Vagina (tissue), 2 donors: ENCODE measurements around the gene FOXD2.
"Not testable (repeated sequence)": the region's sequence is repeated elsewhere in the genome, so short reads cannot be mapped to it uniquely, and the experiment has no call there.

Experiments
- POLR2A ChIP-seq, 2 donors: fragments of 450-650 bp; IDR thresholded peaks; one replicate each; pipeline ENCODE4 v1.6.1; 2017; ENCODE audit warnings: antibody characterized with exemption in 2 of 2, mild to moderate bottlenecking in 2 of 2, moderate library complexity in 2 of 2
- POLR2AphosphoS5 ChIP-seq, 2 donors: sonication (generic); formaldehyde crosslinking; IDR thresholded peaks; one replicate each; pipeline ENCODE4 v1.9.0; 2017; ENCODE audit warnings: antibody characterized with exemption in 2 of 2, mild to moderate bottlenecking in 2 of 2, low read depth in 1 of 2; ENCODE audit not compliant: insufficient read depth in 1 of 2
- TF ChIP-seq, protein P1 (sequence below), 3 experiments: fragments of 450-650 bp in 2 of 3; fragments of 200-600 bp in 1 of 3; sonication (generic) in 1 of 3; IDR thresholded peaks; one replicate each; pipeline ENCODE4 v1.5.1; 2017 to 2019; ENCODE audit warnings: antibody characterized with exemption in 3 of 3, mild to moderate bottlenecking in 2 of 3, moderate library complexity in 2 of 3

- not testable (repeated sequence) for TF ChIP-seq POLR2A (IDR thresholded peaks at IDR 0.05); POLR2AphosphoS5 (IDR thresholded peaks at IDR 0.05; ENCODE audit: insufficient read depth in 1 of 2, low read depth in 1 of 2)
- TF ChIP-seq, protein P1, sequence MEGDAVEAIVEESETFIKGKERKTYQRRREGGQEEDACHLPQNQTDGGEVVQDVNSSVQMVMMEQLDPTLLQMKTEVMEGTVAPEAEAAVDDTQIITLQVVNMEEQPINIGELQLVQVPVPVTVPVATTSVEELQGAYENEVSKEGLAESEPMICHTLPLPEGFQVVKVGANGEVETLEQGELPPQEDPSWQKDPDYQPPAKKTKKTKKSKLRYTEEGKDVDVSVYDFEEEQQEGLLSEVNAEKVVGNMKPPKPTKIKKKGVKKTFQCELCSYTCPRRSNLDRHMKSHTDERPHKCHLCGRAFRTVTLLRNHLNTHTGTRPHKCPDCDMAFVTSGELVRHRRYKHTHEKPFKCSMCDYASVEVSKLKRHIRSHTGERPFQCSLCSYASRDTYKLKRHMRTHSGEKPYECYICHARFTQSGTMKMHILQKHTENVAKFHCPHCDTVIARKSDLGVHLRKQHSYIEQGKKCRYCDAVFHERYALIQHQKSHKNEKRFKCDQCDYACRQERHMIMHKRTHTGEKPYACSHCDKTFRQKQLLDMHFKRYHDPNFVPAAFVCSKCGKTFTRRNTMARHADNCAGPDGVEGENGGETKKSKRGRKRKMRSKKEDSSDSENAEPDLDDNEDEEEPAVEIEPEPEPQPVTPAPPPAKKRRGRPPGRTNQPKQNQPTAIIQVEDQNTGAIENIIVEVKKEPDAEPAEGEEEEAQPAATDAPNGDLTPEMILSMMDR (IDR thresholded peaks at IDR 0.05) = not testable (repeated sequence)
Measured at GRCh38 chr1:47453910-47454309, 16.1 kb downstream of the FOXD2 start.
